Fibroblast of the aortic adventitia (primary cell): ENCODE measurements around the gene ADTRP. TPM values are rescaled to one million over a fixed set of nuclear protein-coding genes. Genes with fewer than 3 reads are reported as not detected.
A peak's percentile ranks its signal among the peaks of the same experiment; 100 is the strongest.
"Not testable (repeated sequence)": the region's sequence is repeated elsewhere in the genome, so short reads cannot be mapped to it uniquely, and the experiment has no call there.

Experiments used
- DNase-seq: peaks from one replicate; pipeline ENCODE4 v3.0.0-alpha.2; 2010; ENCODE audit warnings: low read depth
- H3K4me3 ChIP-seq: 2 replicates; pipeline ENCODE4 v1.5.1; 2011; ENCODE audit warnings: low read depth, mild to moderate bottlenecking, control low read depth, low read length, moderate library complexity
- total RNA-seq: library from RNA; depleted of rRNA; stranded (reverse); fragments of >200 nt; gene quantifications from 2 replicates; pipeline ENCODE4 v1.2.3, GENCODE V29; 2012; ENCODE audit warnings: low replicate concordance
- TF ChIP-seq, protein P1 (sequence below): IDR thresholded peaks from 2 replicates; pipeline ENCODE4 v1.5.1; 2011; ENCODE audit warnings: mild to moderate bottlenecking, low read length, control low read depth, inconsistent platforms; ENCODE audit not compliant: insufficient read depth

Gene ADTRP
- total RNA-seq, 1 donor = 10.9 TPM

DNA sequence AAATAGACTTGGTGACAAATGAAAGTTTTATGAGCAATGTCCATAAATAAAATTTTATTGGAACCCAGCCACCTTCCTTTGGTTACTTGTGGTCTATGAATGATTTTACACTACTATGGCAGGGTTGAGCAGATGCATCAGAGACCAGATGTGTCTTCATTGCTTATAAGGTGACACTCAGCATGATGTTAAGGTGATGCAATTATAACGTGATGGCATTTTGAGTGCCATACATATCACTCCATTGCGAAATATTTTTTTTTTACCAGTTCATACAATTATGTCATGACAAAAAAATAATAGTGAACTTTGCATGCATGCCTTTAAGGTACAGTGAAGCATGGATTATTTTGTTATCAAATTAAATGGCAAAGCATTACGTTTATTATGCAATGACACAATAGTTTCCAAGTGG lies 96.0 kb downstream of the ADTRP start:
- no peak overlapping the region for H3K4me3 ChIP-seq
- DNase-seq = peak; percentile 26
- TF ChIP-seq, protein P1, sequence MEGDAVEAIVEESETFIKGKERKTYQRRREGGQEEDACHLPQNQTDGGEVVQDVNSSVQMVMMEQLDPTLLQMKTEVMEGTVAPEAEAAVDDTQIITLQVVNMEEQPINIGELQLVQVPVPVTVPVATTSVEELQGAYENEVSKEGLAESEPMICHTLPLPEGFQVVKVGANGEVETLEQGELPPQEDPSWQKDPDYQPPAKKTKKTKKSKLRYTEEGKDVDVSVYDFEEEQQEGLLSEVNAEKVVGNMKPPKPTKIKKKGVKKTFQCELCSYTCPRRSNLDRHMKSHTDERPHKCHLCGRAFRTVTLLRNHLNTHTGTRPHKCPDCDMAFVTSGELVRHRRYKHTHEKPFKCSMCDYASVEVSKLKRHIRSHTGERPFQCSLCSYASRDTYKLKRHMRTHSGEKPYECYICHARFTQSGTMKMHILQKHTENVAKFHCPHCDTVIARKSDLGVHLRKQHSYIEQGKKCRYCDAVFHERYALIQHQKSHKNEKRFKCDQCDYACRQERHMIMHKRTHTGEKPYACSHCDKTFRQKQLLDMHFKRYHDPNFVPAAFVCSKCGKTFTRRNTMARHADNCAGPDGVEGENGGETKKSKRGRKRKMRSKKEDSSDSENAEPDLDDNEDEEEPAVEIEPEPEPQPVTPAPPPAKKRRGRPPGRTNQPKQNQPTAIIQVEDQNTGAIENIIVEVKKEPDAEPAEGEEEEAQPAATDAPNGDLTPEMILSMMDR = no peak

DNA sequence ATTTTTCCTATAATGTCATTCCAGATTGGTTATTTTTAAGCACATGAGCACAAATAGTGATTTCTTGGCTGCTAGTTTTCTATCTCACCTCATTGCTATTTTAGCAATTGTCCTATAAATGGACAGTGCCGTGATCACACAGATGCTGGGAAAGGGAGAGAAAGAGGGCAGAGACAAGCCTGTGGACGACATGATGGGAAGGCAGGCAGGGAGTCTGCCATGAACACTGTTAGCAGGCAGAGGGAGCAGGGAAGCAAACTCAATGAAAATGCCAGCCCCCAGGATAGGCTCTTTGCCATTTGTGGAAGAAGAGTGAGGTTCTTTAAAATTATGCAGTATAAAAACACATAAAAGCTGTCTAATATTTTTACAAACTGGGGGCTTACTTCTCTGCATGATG lies 96.8 kb downstream of the ADTRP start:
- TF ChIP-seq, protein P1 = no peak
- no peak overlapping the region for H3K4me3 ChIP-seq
- no peak for DNase-seq

DNA sequence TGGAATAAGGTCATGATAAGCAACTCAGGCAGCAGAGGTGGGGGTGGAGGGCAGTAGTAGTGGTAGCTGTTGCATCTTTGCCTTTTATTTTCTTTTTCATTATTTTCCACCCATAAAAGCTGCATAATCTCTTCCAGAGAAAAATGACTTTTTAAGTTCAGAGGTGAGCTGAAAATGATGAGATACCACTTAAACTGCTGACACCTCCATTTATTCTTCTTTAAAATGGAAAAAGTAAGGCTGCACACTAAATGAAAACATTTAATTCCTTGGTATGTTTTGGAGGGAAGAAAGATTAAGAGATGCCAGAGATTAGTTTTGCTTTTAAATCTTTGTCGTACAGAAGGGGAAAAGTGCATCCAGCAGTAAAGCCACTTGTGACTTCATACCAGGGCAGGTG lies 97.2 kb downstream of the ADTRP start:
- TF ChIP-seq, protein P1 = no peak
- no peak overlapping the region for H3K4me3 ChIP-seq
- no peak for DNase-seq

DNA sequence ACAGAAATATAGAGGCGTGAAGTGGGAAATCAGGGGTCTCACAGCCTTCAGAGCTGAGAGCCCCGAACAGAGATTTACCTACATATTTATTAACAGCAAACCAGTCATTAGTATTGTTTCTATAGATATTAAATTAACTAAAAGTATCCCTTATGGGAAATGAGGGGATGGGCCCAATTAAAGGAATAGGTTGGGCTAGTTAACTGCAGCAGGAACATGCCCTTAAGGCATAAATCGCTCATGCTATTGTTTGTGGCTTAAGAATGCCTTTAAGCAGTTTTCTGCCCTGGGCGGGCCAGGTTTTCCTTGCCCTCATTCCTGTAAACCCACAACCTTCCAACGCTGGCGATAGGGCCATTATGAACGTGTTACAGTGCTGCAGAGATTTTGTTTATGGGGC lies 98.1 kb downstream of the ADTRP start:
- not testable (repeated sequence) for DNase-seq, H3K4me3 ChIP-seq

DNA sequence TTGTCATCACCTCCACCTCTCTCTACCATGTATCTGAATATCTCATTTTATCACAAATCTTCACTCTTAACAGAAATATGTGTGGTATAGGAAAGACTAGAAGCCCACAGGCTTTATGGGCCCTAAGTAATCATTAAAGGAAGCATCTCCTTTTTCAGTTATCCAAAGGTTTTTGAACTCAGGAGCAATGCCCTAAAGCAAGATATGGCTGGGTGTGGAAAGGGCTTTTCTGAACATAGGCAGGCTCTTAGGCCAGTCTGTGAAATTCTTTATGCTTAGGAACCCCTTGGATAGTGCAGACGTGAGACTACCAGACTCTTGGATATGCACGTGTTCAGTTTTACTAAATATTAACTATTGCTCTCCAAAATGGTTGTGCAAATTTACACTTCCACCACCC lies 99.5 kb downstream of the ADTRP start:
- no peak for DNase-seq
- TF ChIP-seq, protein P1 = no peak
- no peak overlapping the region for H3K4me3 ChIP-seq

DNA sequence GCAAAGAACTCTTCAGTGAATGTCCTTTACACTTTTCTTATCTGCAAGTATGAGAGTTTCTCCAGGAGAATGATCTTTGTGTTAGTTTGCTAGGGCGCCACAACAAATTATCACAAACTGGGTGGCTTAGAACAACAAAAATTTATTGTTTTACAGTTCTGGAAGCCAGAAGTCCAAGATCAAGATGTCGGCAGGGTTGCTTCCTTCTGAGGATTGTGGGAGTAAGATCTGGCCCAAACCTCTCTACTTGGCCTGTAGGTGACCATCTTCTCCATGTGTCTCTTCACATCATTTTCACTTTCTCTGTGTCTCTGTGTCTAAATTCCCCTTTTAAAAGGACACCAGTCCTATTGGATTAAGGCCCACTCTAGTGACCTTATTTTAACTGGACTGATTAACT lies 103.0 kb downstream of the ADTRP start:
- peak; percentile 37 for DNase-seq
- TF ChIP-seq, protein P1 = peak; percentile 30

DNA sequence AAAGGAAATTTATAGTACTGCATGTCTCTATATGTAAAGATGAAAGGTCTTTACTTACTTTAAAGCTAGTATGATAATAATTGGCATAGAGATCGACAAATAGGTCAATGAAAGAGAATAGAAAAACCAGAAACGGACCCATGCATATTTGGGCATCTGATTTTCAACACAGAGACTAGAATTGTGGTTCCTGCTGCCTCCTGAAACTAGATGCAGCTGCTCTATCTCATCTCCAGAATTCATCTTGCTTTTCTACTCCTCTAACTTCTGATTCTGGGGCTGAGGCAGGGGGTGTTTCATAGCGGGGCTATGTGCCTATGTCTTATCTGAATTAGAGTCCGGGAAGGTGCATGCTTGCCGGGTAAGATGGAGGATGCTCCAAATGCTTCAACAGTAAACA lies 105.9 kb downstream of the ADTRP start:
- TF ChIP-seq, protein P1 = no peak

More for the DNA sequence above, 103.0 kb downstream of the ADTRP start:
- H3K4me3 ChIP-seq = no peak overlapping the region

More for the DNA sequence above, 105.9 kb downstream of the ADTRP start:
- H3K4me3 ChIP-seq = no peak overlapping the region
- DNase-seq = no peak
